Measurements from ENCODE around the gene PLAAT4.

DNA sequence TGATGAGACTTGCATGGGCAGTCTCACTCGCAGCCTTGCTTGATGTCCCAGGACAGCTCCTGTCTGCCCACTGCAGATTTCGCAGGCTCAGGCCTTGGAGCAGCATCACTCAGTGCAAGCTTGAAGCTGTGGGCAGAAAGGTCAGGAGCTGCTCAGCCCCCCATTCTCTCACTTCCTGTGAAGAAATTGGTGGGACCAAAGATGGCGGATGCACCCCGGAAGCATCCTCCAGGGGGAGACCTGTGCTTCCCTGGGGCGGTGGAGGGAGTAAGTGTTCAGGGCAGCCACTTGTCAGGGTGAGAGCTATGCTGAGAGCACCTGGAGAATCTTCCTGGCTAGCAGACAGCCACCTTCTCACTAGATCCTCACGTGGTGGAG, 15.3 kb downstream of the PLAAT4 start:
- TF ChIP-seq, protein P1, sequence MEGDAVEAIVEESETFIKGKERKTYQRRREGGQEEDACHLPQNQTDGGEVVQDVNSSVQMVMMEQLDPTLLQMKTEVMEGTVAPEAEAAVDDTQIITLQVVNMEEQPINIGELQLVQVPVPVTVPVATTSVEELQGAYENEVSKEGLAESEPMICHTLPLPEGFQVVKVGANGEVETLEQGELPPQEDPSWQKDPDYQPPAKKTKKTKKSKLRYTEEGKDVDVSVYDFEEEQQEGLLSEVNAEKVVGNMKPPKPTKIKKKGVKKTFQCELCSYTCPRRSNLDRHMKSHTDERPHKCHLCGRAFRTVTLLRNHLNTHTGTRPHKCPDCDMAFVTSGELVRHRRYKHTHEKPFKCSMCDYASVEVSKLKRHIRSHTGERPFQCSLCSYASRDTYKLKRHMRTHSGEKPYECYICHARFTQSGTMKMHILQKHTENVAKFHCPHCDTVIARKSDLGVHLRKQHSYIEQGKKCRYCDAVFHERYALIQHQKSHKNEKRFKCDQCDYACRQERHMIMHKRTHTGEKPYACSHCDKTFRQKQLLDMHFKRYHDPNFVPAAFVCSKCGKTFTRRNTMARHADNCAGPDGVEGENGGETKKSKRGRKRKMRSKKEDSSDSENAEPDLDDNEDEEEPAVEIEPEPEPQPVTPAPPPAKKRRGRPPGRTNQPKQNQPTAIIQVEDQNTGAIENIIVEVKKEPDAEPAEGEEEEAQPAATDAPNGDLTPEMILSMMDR (IDR thresholded peaks at IDR 0.05; ENCODE audit: poor library complexity): no peak
- no peak for TF ChIP-seq EZH2 (IDR thresholded peaks at IDR 0.05; ENCODE audit: borderline replicate concordance)

Data from hepatocyte (in vitro differentiated cells).